ENCODE measurements around the gene NXPH1.

NXPH1 gene

DNA sequence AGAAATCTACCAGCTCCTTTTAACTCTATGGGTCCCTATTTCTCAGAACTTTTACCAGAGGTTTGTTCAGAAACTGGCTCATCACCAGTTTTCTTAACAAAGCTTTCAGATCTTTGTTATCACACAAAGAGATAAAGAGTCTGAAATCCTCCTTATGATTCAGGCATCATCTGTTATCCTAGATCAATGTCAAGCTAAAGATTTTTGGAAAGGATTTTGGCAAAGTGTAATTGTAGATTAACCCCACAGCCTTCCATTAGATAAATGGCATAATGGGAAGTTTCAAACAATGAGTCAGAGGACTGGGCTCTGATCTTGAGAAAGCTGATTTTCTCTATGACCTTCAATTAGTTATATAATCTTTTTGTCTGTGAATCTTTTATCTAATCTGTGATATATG lies 192.2 kb downstream of the NXPH1 start:
- Histone ChIP-seq H3K4me3 (ENCODE audit: low read length) (no peak overlapping the region), H3K4me1 (ENCODE audit: low read length) (no peaks in the 10 kb centered on the region), H3K27me3 (ENCODE audit: low read depth, low read length) (no peaks in the 10 kb centered on the region), H3K79me2 (ENCODE audit: low read length) (no peaks in the 10 kb centered on the region), H3K4me2 (ENCODE audit: low read length) (no peak overlapping the region), H3K36me3 (replicated peaks; ENCODE audit: low read depth, low read length) (no peaks in the 10 kb centered on the region), H3K27ac (ENCODE audit: low read length) (no peak overlapping the region), H3K9me3 (ENCODE audit: insufficient read depth, low read length) (no peaks in the 10 kb centered on the region), H4K20me1 (ENCODE audit: insufficient read depth, low read length) (no peaks in the 10 kb centered on the region), H3K9ac (ENCODE audit: low read length) (no peak overlapping the region), H2AFZ (ENCODE audit: low read depth, low read length) (no peak overlapping the region)
- TF ChIP-seq, protein P1, sequence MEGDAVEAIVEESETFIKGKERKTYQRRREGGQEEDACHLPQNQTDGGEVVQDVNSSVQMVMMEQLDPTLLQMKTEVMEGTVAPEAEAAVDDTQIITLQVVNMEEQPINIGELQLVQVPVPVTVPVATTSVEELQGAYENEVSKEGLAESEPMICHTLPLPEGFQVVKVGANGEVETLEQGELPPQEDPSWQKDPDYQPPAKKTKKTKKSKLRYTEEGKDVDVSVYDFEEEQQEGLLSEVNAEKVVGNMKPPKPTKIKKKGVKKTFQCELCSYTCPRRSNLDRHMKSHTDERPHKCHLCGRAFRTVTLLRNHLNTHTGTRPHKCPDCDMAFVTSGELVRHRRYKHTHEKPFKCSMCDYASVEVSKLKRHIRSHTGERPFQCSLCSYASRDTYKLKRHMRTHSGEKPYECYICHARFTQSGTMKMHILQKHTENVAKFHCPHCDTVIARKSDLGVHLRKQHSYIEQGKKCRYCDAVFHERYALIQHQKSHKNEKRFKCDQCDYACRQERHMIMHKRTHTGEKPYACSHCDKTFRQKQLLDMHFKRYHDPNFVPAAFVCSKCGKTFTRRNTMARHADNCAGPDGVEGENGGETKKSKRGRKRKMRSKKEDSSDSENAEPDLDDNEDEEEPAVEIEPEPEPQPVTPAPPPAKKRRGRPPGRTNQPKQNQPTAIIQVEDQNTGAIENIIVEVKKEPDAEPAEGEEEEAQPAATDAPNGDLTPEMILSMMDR (IDR thresholded peaks at IDR 0.05; ENCODE audit: low read depth, low read length) = no peak
- no peak for TF ChIP-seq EZH2phosphoT487 (IDR thresholded peaks at IDR 0.05; ENCODE audit: low read depth)

DNA sequence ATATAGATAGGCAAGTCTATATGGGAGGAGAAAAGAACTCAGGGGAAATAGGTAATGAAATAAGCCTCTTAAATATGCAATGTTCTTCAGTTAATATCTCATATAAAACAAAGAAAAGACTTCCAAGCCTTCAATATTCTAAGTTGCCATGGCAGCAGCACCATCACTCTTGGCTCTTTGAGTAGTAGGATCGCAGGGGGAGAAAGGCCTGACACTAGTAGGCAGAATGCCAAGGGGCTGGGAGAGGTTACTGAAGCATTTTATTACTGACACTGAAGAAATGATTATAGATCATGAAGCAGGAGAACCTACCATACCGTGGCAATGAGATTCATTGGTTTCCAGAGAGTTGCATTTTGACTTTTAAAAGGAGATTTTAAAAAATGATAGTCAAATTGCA lies 193.9 kb downstream of the NXPH1 start:
- Histone ChIP-seq H2AFZ (ENCODE audit: low read depth, low read length) (no peak overlapping the region), H3K4me3 (ENCODE audit: low read length) (no peak overlapping the region), H3K4me2 (ENCODE audit: low read length) (no peak overlapping the region), H3K9me3 (ENCODE audit: insufficient read depth, low read length) (no peaks in the 10 kb centered on the region), H3K27ac (ENCODE audit: low read length) (no peak overlapping the region), H3K9ac (ENCODE audit: low read length) (no peak overlapping the region), H3K27me3 (ENCODE audit: low read depth, low read length) (no peaks in the 10 kb centered on the region), H3K79me2 (ENCODE audit: low read length) (no peaks in the 10 kb centered on the region), H3K4me1 (ENCODE audit: low read length) (no peaks in the 10 kb centered on the region), H3K36me3 (replicated peaks; ENCODE audit: low read depth, low read length) (no peaks in the 10 kb centered on the region), H4K20me1 (ENCODE audit: insufficient read depth, low read length) (no peaks in the 10 kb centered on the region)
- TF ChIP-seq EZH2phosphoT487 (IDR thresholded peaks at IDR 0.05; ENCODE audit: low read depth) = no peak
- TF ChIP-seq, protein P1 (IDR thresholded peaks at IDR 0.05; ENCODE audit: low read depth, low read length) = no peak

DNA sequence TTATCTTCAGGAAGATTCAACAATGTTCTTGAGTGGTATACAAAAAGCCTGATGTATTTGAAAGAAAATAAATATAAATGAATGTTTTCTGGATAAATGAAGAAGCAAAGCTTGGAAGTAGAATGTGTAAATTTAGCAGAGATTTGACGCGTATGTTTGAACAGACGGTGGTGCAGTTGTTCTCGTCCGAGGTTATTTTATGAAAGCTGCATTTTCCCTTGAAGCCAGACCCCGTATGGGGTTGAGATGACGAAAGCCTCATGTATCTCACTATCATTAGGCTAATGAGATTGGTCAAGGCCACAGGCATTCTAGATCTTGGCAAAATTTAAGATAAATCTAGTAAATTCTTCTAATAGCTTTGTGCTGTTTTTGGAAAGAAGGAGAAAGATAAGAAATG lies 195.2 kb downstream of the NXPH1 start:
- Histone ChIP-seq H3K9me3 (ENCODE audit: insufficient read depth, low read length) (no peaks in the 10 kb centered on the region), H3K36me3 (replicated peaks; ENCODE audit: low read depth, low read length) (no peaks in the 10 kb centered on the region), H3K4me2 (ENCODE audit: low read length) (no peak overlapping the region), H4K20me1 (ENCODE audit: insufficient read depth, low read length) (no peaks in the 10 kb centered on the region), H3K79me2 (ENCODE audit: low read length) (no peaks in the 10 kb centered on the region), H3K27me3 (ENCODE audit: low read depth, low read length) (no peaks in the 10 kb centered on the region), H3K4me1 (ENCODE audit: low read length) (no peaks in the 10 kb centered on the region), H2AFZ (ENCODE audit: low read depth, low read length) (no peak overlapping the region), H3K27ac (ENCODE audit: low read length) (no peak overlapping the region), H3K9ac (ENCODE audit: low read length) (no peak overlapping the region), H3K4me3 (ENCODE audit: low read length) (no peak overlapping the region)
- TF ChIP-seq EZH2phosphoT487 (IDR thresholded peaks at IDR 0.05; ENCODE audit: low read depth) = no peak
- TF ChIP-seq, protein P1 (IDR thresholded peaks at IDR 0.05; ENCODE audit: low read depth, low read length) = no peak

DNA sequence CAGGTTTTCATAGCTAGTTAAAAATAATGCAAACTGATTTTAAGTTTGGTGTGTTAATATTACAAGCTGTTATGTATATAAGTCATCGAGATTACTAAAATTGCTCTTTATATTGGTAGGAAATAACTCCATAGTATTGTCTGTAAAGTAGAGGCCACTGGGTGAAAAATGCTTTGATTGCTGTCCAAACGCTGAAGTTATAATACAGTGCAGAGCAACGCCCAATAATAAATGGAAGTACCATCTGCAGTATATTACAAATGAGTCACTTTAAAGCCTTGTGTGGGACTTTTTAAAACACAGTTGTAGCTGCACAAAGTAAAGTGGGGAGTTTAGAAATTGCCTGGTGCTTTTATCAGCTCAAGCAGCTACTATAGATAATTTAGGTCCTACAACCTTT lies 196.1 kb downstream of the NXPH1 start:
- Histone ChIP-seq H3K36me3 (replicated peaks; ENCODE audit: low read depth, low read length) (no peaks in the 10 kb centered on the region), H2AFZ (ENCODE audit: low read depth, low read length) (no peak overlapping the region), H3K27me3 (ENCODE audit: low read depth, low read length) (no peaks in the 10 kb centered on the region), H3K4me3 (ENCODE audit: low read length) (no peak overlapping the region), H3K79me2 (ENCODE audit: low read length) (no peaks in the 10 kb centered on the region), H3K9me3 (ENCODE audit: insufficient read depth, low read length) (no peaks in the 10 kb centered on the region), H3K9ac (ENCODE audit: low read length) (no peak overlapping the region), H3K4me2 (ENCODE audit: low read length) (no peak overlapping the region), H3K4me1 (ENCODE audit: low read length) (no peaks in the 10 kb centered on the region), H3K27ac (ENCODE audit: low read length) (no peak overlapping the region), H4K20me1 (ENCODE audit: insufficient read depth, low read length) (no peaks in the 10 kb centered on the region)
- no peak for TF ChIP-seq EZH2phosphoT487 (IDR thresholded peaks at IDR 0.05; ENCODE audit: low read depth)
- TF ChIP-seq, protein P1 (IDR thresholded peaks at IDR 0.05; ENCODE audit: low read depth, low read length) = no peak

All from OCI-LY3 (cell line).